MV-4-11 (cell line): ENCODE measurements around the gene MAPK9.

Source experiments
- DNase-seq: peaks from one replicate; lab custom pipeline; 2025; lab: John Stamatoyannopoulos, UW

Gene MAPK9

DNA sequence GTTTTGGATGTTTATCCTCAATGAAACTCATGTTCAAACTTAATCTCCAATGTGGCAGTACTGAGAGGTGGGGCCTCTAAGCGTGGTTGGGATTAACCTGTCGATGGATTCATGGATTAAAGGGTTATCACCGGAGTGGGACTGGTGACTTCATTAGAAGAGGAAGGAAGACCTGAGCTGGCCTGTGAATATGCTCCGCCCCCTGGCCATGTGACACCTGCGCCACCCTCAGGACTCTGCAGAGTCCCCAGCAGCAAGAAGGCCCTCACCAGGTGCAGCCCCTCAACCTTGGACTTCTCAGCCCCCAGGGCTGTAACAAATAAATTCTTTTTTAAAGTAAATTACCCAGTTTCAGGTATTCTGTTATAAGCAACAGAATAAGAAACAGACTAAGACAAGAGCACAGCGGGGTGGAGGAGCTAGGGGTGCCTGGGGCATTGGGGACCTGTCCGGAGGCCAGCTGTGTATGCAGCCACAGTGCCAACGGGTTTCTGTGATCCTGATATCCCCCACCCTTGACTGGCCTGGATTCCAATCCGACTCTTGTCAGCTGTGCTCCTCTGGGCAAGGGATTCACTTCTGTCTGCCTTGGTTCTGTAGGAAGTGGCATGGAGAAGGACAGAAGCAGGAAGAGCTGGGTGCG is 3.2 kb upstream of the MAPK9 start:
- no peak for DNase-seq

DNA sequence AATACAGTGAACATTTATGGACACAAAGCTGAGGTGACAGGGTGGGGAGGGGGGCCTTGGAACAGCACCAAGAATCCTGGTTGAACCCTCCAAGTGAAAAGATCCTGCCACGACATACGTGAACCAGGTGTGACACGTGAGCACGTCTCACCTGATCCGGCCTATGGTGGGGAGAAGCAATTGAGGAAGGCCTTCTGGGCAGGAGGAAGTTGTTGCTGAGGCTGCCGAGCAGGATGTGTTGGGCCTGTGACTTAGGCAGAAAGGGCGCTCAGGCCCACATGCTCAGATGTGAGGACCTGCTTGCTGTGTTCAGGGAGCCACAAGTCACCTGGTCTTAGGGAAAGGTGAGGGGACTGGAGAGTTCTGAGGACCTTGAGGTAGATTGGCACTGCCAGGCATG is 2.5 kb upstream of the MAPK9 start:
- no peak for DNase-seq

DNA sequence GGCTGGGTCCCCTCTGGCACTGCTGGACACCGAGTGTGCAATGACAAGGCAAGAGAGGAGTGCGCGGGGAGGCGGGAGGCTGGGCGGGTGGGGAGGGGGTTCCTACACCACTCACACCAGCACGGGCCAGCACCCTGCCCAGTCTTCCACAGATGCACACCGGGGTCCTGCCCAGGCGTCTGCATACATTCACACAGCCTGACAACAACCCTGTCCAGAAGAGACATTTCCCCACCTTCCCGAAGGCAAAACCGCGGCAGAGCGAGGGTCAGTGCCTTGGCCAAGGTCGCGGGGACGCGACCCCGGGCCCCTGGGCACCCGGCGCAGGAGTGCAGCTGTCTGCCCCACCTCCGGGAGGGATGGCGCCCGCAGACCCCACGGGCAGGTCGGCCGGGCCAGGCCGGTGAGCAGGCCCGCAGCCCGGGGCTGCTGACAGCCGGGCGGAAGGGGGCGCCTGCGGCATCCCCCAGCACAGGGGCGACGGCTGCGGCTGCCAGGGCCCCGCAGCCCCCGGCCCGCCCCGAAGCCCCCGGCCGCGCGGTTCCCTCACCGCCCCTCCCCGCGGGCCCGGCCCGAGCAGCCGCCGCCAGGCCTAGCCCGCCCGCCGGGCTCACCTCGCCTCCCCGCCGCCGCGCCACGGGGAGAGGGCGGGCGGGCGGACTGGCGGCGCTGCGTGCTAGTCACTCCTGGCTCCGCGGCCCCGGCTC is 496 bp downstream of the MAPK9 start:
- DNase-seq, result no peak

DNA sequence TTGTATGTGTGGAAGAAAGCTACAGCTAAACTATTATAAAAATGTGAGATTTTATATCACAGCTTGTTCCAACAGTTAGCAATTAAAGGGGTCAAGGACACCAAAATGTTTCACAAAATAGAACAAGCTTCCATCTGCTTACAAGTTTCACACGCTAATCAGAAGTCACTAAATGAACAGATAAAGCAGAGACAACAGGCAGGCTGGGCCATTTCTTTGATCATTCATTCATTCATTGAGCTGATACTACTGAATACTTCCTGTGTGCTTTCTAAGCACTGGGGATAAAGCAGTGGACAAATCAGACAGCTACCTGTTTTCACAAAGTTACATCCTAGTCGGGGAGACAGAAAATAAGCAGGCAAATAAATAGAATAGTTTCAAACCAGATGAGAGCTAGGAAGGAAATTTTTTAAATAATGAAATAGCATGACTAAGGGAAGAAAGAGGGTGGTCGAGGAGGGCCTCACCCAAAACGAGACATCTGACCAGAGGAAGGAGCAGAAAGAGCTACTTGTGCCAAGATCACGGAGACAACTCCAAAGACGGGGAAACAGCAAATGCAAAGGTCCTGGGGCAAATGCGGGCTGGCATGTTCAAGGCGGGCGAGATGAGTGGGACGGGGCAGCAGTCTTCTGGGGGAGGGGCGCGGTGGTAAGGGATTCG is 1.2 kb downstream of the MAPK9 start:
- DNase-seq, result no peak

DNA sequence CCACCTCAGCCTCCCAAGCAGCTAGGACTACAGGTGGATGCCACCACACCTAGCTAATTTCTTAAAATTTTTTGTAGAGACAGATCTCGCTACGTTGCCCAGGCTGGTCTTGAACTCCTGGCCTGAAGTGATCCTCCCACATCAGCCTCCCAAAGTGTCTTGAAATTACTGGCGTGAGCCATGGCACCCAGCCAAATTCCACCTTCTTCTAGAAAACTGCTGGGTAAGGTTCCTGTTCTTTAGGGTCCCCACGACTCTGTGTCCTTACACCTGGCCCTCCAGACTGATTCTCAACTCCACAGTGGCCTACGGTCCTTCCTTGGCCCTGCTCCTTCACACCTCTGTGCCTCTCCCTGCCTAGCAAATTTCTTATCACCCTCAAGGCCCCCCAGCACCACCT is 1.9 kb downstream of the MAPK9 start:
- DNase-seq, result no peak

DNA sequence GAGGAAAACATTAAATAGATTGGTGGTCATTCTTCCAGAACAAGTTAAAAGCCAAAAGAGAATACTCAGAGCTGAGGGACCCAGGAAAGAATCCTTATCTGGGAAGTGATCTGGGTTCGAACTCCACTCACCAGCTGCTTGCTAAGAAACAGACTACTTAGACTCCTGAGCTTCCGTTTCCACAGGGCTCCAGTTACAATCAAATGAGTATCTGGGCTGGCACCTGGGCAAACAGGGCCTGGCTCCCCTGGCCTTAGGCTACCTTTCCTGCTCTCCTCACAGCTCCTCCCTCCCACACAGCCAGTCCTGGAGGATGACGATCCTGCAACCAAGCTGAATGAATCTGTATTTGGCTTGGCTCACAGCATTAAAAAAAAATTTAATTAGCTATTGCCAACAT is 2.5 kb downstream of the MAPK9 start:
- no peak for DNase-seq

DNA sequence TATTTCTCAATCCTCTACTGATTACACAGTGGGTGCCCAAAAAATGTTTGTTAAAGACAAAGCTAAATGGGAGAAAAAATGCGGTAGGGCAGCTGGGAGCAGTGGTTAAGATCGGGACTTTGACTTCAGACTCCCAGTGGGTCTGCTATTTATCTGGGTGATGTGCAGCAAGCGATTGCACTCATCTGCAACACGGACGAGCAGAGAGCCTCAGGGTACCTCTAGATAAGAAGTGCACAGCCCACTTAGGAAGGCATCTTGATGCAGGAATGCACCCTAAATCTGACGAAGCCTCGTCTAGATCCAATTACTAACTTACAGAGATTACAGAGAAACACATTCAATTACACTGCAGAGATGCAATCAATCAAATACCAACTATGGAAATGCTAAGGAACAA is 4.0 kb downstream of the MAPK9 start:
- no peak for DNase-seq

DNA sequence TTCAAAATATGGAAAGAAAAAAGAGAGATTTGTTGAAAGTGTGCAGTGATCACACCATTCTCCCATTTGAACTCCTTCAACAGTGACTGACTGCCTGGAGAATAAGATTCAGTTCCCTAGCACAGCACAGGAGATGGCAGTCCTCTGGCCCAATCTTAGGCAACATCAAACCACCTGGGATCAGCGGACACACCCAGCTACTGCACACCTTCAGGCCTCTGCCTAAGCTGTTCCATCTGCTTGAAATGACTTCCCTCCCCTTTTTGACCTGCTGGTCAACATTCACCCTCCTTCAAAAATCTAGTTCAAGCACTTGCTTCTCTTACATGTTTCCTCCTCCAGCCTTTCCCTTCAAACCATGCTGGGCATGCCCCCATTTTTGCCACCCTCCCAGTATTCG is 4.5 kb downstream of the MAPK9 start:
- peak; percentile 4 for DNase-seq

DNA sequence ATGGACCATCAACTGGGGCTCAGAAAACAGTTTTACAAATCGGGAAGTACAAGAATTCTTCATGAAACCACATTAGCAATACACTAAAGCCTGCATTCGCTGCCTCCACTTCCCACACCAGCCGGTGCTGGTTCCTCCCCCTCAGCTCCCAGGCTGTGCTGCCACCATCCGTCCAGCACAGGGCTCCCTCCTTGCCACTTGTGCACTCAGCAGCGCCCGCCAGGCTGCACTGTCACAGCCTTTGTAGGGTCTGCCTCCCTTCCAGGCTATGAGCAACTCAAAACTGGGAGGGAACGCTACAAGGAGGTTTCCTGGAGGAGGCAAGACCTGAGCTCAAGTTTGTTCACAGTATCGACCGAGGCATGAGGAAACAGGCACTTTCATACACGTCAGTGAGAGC is 7.7 kb downstream of the MAPK9 start:
- DNase-seq, result peak; percentile 80

DNA sequence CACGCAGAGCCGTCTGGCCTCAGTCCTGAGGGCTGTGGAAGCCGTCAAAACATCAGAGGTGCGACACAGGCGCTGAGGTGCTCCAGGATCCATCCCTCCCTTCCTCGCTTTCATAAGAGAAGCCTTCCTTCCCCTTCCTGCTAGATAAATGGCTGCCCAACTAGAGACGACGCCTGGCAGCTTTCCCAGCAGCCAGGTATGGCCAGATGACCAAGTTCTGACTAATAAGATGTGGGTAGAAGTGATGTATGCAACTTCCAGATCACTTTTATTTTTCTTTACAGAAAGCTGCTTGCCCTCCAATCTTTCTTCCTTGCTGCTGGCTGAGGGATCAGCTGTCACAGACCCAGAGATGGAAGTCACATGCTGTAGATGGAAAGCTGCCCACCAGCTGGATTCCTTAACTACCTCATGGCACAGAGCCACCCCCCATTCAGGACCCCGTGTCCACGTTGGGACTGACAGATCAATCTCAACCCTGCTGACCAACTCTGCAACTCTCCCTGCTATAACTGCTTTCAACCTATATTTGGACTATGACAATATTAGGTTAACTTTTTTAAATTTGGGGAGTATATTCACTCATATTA is 8.8 kb downstream of the MAPK9 start:
- no peak for DNase-seq

DNA sequence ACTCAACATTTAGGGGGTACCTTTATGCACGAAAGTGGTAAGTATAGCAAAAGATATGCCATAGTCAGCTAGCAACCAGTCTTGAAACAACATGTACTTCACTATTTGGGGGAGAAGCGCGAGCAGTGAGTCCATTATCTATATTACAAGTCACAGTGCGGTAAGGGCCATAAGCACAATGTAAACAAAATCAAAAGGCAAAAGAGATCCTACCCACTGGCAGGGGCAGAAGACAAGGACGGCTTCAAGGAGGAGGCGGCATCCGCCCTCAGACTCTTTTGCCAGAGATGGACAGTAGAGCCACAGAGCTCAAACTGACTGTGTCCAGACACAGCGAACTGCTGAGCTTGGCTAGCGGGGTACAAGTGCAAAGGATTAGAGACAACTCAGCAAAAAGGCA is 9.6 kb downstream of the MAPK9 start:
- DNase-seq, result no peak

DNA sequence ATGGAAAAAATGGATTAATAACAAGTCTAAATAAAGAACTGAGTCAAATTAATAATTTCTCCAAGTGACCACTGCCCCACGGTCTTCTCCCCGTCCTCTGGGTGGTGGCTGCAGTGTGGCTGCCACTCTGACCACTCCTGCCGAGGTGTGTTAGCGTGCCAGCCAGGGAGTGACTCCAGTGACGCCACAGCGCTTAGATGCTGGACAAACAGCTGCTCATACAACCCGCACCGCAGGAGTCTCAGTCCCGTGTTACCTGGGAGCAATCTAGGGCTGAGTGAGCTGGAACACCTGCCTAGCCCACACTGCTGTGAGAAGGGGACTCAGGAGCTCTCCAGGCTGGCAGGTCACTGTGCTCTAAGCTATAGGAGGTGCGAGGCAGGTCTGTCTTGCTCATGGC is 10.2 kb downstream of the MAPK9 start:
- no peak for DNase-seq

DNA sequence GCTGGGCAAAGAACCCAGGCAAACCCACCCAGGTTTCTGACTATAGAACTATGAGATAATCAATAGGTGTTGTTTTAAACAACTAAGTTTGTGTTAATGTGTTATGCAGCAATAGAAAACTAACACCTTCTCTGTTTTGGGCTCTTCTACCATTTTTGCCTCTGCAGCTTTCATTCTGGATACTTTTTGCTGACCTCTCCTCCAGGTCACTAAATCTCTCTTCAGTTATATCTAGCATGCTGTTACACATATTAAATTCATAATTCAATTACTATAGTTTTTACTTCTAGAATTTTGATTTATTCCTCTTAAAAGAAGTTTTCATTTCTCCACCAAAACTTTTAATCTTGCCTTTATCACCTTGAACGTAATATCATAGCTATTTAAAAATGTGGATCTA is 17.2 kb downstream of the MAPK9 start:
- DNase-seq, result no peak

DNA sequence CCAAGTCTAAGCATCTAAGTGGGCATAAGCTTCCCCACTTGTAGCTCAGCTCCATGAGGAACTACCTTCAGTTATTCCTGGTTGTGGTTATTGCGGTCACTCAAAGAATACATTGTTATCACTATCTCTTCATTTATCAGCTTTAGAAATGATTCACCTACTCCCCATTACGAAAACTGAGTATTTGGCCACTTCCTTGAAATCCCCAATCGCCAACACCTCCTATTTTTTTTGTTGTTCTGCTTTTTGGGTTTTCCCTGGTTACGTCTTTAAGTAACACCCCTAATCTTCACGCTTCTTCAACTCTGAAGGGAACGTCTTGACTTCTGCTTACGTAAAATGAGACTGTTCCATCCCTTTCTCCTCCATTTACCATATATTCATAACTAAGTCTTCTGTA is 20.7 kb downstream of the MAPK9 start:
- peak; percentile 84 for DNase-seq

DNA sequence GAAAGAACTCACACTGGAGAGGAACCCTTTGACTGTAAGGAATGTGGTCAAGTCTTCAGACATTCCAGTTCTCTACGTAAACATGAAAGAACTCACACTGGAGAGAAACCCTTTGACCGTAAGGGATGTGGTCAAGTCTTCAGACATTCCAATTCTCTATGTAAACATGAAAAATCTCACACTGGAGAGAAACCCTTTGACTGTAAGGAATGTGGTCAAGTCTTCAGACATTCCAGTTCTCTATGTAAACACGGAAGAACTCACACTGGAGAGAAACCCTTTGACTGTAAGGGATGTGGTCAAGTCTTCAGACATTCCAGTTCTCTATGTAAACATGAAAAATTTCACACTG is 32.6 kb downstream of the MAPK9 start:
- no peak for DNase-seq

DNA sequence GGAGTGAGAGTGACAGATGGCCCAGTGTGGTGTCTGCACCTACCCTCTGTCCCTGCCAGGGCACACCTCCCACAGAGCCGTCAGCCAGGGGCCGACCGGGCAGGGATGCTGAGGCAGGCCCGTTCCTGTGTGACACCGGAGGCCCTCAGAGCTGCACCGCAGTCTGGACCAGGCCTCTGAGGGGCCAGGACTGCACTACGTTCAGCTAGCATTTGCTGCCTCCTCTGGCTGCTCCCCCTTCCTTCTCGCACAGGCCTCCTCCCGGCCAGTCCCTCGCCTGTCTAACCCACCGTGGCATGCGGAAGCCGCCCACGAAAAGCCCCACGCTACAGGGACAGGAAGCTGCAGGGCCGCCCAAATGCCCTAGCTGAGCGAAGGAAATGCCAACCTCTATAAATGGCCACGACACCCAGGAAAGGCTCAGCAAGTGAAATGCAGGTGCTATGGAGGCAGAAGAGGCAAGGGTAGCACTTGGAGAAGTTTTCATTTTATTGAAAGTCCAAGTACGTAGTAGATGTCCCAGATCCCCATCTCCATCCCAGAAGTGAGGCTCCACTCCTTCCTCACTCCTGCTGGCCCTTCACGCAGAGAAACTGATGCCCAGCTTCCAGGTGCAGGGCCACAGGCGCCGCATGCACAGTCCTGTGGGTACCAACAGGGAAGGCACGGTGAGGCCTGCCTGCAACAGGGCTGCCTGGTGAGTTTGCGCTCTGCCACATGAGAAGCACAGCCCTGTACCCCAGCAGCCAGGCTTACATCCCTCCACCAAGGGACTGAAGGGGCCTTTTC is 38.7 kb downstream of the MAPK9 start:
- DNase-seq, result no peak

DNA sequence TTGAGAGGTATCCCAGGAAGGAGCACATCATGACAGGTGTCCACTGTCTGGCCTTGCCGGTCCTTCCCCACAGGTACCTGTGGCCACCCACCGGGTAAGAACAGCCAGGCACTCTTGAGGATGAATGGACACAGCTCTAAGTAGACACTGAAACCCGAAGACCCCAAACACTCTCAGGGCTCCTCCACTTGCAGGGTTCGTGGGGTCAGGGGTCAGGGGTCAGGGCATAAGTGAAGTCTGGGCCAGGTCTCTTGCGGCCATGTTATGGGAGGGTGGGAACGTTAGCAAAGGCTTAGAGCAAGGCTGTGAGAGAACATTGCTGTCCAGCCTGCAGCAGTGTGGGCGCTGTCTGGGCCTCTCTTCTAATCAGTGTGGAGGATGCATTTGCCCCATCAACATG is 40.0 kb downstream of the MAPK9 start:
- no peak for DNase-seq

DNA sequence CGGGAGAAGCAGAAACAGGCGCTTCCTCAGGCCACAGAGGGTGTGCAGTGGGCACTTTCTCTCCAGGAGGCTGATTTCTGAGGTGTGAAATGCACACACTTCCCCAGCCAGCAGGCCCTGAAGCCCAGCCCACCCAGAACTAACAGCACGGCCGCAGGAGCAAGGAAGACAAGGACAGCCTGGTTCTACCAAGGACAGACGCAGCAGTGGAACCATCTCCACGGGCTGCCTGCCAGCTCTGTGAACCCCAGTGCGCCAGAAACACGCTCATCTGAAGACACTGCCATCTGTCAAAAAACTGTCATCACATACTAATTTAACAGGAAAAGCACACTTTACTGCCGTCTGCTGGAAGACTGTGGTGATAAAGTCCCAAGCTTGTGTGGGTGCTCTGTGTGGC is 40.7 kb downstream of the MAPK9 start:
- DNase-seq, result no peak

DNA sequence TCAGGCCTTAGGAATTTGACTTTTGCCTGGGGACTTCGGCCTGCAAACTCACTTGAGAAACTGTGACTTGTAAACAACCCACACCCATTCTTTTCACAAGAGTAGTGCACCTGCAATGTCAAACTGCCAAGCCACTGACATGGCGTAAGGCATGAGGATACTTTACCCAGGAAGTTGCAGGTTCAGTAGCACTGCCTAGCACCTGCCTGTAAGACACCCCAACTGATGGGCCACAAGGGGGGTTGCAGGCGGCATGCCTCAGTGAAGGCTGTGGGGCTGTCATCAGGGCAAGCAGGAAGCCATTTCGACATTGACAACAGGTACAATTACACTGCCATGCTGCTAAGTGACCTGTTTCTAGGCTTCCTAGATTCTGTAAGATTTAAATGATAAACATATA is 41.6 kb downstream of the MAPK9 start:
- DNase-seq, result no peak

DNA sequence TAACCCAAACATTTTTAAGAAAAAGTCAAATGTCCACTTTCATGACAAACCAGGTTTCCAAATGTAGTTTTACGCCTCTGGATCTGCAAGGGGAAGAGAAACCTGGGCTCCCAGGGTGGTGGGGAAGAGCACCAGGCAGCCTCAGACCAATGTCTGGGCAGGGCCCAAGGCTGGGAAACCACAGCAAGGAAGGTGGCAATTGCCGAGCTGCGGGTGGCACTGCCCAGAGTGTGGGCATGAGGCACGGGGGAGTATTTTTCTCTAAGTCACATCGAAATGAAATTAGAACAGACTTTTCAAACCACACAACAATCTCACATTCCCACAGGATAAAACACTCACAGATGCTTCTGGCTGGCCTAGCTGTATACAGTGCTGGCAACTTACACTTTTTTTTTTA is 50.3 kb downstream of the MAPK9 start:
- peak; percentile 66 for DNase-seq

DNA sequence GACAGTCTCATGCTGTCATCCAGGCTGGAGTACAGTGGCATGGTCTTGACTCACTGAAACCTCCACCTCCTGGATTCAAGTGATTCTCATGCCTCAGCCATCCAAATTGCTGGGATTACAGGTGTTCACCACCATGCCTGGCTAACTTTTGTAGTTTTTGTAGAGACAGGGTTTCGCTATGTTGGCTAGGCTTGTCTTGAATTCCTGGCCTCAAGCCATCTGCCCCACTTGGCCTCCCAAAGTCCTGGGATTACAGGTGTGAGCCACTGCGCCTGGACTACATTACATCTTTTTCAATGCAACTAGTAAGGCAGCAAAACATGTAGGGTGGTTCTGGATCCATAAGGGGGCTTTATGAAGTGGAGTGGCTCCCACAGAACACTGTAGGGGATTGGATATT is 53.3 kb downstream of the MAPK9 start:
- DNase-seq, result no peak

DNA sequence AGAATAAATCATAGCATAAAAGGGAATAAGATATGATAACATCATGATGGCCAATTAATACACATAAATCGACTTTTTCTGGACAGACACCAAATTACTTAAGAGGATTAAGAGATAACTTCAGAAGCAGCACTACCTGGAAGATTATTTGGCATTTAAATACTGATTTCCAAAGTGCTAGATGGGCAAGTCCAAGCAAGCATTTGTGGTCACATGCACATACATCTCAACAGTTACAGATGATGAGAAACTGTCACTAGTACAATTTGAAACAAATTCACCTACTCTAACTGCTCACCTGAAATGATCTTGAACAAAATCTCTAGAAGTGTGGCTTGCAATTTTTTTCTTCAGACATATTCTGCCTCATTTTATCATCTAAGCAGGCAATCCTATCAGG is 56.0 kb downstream of the MAPK9 start:
- no peak for DNase-seq

DNA sequence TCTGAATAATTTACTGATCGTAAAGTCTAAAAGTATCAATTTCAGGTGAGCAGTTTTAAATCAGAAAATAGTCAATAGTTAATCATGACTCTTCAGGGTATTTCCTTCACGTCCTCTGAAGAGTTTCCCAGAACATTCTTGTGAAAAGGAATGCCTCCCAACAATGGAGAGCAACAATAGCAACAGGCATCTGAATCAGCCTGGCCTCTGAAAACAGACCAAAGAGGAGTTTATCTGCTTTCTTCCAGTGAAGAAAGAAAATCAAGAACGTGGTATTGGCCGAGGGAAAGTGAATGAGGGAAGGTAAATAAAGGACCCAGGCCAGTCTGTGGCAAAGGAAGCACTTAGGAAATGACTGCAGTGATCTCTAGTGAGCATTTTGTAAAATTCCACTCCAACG is 56.8 kb downstream of the MAPK9 start:
- no peak for DNase-seq
